ACC112 (cell line): ENCODE results near the gene VAPB.

Experiments
- H2AFZ ChIP-seq: fragments of 200-600 bp; sonication (generic); one replicate; pipeline ENCODE4 v1.6.0; 2017; ENCODE audit warnings: antibody characterized with exemption, low read length; ENCODE audit not compliant: unreplicated experiment
- H3K27ac ChIP-seq: fragments of 200-600 bp; sonication (generic); 2 replicates; pipeline ENCODE4 v1.5.1; 2014; ENCODE audit warnings: low read depth, mild to moderate bottlenecking, antibody characterized with exemption, low read length, moderate library complexity
- H3K27me3 ChIP-seq: fragments of 200-600 bp; sonication (generic); 2 replicates; pipeline ENCODE4 v1.6.1; 2014; ENCODE audit warnings: mild to moderate bottlenecking, antibody characterized with exemption, low read length, moderate library complexity, mixed read lengths; ENCODE audit not compliant: insufficient read depth
- H3K36me3 ChIP-seq: fragments of 200-600 bp; sonication (generic); 2 replicates; pipeline ENCODE4 v1.6.1; 2016; ENCODE audit warnings: mild to moderate bottlenecking, antibody characterized with exemption, low read length, moderate library complexity, mixed read lengths; ENCODE audit not compliant: insufficient read depth
- H3K4me1 ChIP-seq: fragments of 200-600 bp; sonication (generic); one replicate; pipeline ENCODE4 v1.6.1; 2016; ENCODE audit warnings: low read length, mixed read lengths; ENCODE audit not compliant: insufficient read depth, unreplicated experiment, control insufficient read depth
- H3K4me3 ChIP-seq: fragments of 200-600 bp; sonication (generic); 2 replicates; pipeline ENCODE4 v1.5.1; 2014; ENCODE audit warnings: mild to moderate bottlenecking, low read depth, low read length
- H3K79me2 ChIP-seq: fragments of 200-600 bp; sonication (generic); one replicate; pipeline ENCODE4 v1.6.0; 2016; ENCODE audit warnings: low read length; ENCODE audit not compliant: control insufficient read depth, unreplicated experiment, insufficient read depth

VAPB gene

DNA sequence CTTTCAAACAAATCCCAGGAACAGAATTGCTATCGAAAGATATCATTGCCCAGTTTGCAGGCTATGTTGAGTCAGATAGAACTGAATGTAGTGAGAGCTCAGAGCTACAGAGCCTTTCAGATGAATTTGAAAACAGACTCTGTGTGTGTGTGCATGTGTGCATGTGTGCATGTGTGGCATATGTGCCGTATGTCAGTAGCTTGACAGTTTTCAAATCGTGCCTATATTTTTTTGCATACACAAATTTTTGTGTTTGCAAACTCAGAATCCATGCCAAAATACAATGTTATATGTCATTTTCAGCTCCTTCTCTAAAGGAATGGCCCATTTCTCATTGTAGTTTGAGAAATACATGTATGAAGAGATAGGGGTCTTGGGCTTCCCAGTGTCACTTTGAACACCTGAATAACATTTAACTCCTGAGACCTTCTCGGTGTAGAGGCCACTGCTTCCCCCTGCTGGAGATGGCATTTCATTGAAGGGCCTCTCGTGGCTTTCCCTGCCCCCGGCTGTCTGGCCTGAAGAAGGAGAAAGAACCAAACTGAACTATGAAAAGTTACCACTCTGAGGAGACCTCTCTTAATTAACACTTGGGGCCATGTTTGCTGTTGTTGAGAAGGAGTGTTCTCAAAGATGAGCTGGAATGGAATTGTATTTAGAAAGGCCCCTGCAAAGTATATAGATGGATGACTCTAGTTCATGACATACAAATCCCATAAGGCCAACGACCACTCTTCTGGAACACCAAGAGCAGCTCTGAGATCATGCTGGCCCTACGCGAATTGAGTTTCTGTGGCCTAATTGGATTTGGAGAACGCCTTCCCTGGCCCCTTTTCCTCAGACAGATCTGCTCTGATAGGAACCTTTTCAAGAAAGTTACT lies 58.7 kb downstream of the VAPB start:
- no peaks in the 10 kb centered on the region for H3K27me3 ChIP-seq
- H3K36me3 ChIP-seq: peaks cover 22% of the 10 kb centered on the region
- no peaks in the 10 kb centered on the region for H3K4me1 ChIP-seq
- H3K27ac ChIP-seq: no peak overlapping the region
- H3K79me2 ChIP-seq: no peaks in the 10 kb centered on the region
- H3K4me3 ChIP-seq: no peak overlapping the region
- H2AFZ ChIP-seq: no peak overlapping the region

GRCh38 chr20:58448958-58449357 lies 59.9 kb downstream of the VAPB start:
- H2AFZ ChIP-seq: no peak overlapping the region

DNA sequence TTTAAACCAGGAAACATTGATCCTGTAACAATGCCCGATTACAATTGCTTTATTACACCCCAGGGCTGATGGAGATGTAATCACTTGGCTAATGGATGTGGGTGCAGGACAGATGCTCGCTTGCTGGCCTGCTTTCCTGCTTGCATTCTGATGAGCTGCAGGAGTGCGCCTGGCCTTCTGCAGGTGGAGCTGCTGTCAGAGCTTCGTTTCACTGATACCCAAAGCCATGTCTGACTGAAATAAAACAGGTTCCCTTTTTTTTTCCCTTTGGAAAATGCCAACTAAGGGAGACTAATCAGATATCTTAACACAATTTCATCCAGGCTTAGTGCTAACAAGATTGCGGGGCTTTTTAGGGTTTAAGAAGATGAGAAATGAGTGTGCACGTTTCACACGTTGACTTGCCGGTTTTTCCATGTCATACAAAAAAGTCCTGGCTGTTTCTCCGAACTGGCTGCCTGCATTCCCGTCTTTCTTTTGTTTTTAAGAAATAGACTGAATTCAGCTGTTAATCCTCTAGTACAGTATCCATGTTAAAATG lies 60.7 kb downstream of the VAPB start:
- H3K27ac ChIP-seq: no peak overlapping the region
- H3K27me3 ChIP-seq: no peaks in the 10 kb centered on the region
- H3K36me3 ChIP-seq: peaks cover 10% of the 10 kb centered on the region
- no peaks in the 10 kb centered on the region for H3K4me1 ChIP-seq
- no peak overlapping the region for H2AFZ ChIP-seq
- no peaks in the 10 kb centered on the region for H3K79me2 ChIP-seq
- H3K4me3 ChIP-seq: no peak overlapping the region

More at GRCh38 chr20:58448958-58449357, 59.9 kb downstream of the VAPB start:
- H3K4me1 ChIP-seq: no peaks in the 10 kb centered on the region
- H3K4me3 ChIP-seq: no peak overlapping the region
- H3K27ac ChIP-seq: no peak overlapping the region
- no peaks in the 10 kb centered on the region for H3K27me3 ChIP-seq
- H3K79me2 ChIP-seq: no peaks in the 10 kb centered on the region
- peaks cover 18% of the 10 kb centered on the region for H3K36me3 ChIP-seq

GRCh38 chr20:58450254-58450653 lies 61.2 kb downstream of the VAPB start:
- no peaks in the 10 kb centered on the region for H3K79me2 ChIP-seq
- peaks cover 10% of the 10 kb centered on the region for H3K36me3 ChIP-seq
- H3K4me1 ChIP-seq: no peaks in the 10 kb centered on the region
- H3K27ac ChIP-seq: no peak overlapping the region
- no peaks in the 10 kb centered on the region for H3K27me3 ChIP-seq
- no peak overlapping the region for H2AFZ ChIP-seq
- H3K4me3 ChIP-seq: no peak overlapping the region

GRCh38 chr20:58452667-58453255 lies 63.7 kb downstream of the VAPB start:
- H3K36me3 ChIP-seq: peaks cover 10% of the 10 kb centered on the region

DNA sequence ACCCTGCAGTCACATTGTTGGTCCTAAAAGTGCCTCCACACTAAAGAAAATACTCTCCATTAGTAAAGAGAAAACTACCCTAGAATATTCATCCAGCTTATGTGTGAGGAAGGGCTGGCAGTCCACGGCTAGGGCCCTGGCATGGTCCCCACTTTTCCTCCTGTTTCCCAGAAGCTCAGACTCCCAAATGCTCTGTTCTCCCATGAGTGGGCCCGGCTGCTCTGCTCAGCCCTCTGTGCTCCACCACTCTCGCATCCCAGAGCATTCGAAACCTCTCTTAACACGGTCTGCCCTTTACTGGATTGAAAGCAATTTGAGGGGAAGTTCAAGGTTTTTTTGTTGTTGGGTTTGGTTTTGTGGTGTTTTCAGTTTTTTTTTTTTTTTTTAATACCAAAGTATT lies 64.4 kb downstream of the VAPB start:
- Histone ChIP-seq H3K4me3 (no peak overlapping the region), H3K27me3 (no peaks in the 10 kb centered on the region), H3K79me2 (no peaks in the 10 kb centered on the region), H3K27ac (no peak overlapping the region), H2AFZ (no peak overlapping the region), H3K4me1 (peaks cover 4% of the 10 kb centered on the region), H3K36me3 (peaks cover 8% of the 10 kb centered on the region)

More at GRCh38 chr20:58452667-58453255, 63.7 kb downstream of the VAPB start:
- Histone ChIP-seq H3K4me3 (no peak overlapping the region), H3K4me1 (no peaks in the 10 kb centered on the region), H3K27ac (no peak overlapping the region), H2AFZ (no peak overlapping the region), H3K79me2 (no peaks in the 10 kb centered on the region), H3K27me3 (no peaks in the 10 kb centered on the region)

GRCh38 chr20:58454460-58454859 lies 65.4 kb downstream of the VAPB start:
- no peak overlapping the region for H3K27ac ChIP-seq
- peaks cover 7% of the 10 kb centered on the region for H3K4me1 ChIP-seq
- H3K36me3 ChIP-seq: peaks cover 5% of the 10 kb centered on the region; the same call in 1 of the 2 replicates
- no peaks in the 10 kb centered on the region for H3K27me3 ChIP-seq
- H3K4me3 ChIP-seq: no peak overlapping the region
- no peaks in the 10 kb centered on the region for H3K79me2 ChIP-seq
- H2AFZ ChIP-seq: no peak overlapping the region

GRCh38 chr20:58457083-58457695 lies 68.2 kb downstream of the VAPB start:
- Histone ChIP-seq H3K27me3 (no peaks in the 10 kb centered on the region), H3K27ac (no peak overlapping the region), H3K4me3 (no peak overlapping the region), H2AFZ (no peak overlapping the region), H3K4me1 (peaks cover 7% of the 10 kb centered on the region), H3K79me2 (no peaks in the 10 kb centered on the region), H3K36me3 (no peaks in the 10 kb centered on the region)

DNA sequence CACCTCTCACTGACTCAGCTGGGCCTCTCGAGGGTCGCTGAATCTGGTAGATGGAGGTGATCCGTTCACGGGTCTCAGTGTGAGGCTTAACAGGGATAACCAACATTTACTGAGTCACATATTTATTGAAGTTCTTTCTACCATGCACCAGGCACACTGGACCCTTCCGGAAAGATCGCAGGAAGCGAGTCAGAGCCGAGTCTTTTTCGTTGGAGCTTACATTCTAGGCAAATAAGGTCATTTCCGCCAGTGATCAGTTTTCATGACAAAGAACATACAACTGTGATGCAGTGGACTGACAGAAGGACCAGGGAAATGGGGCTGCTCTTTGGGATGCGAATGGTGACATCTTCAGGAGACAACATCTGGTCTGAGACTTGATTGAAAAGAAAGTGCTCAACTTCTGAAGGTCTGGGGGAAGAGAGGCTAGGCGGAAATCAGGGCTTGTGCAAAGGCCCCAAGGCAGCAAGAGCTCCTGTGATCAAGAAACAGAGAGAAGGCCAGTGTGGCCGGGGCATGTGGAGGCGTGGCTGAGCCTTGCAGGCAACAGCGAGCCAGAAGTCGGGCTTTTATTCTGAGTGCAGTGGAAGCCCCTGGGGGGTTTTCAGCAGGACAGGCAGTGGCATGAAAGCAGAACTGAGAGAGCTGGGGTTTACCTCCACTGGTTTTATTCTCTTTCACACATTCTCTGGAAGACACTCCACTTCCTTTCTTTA lies 69.5 kb downstream of the VAPB start:
- Histone ChIP-seq H2AFZ (no peak overlapping the region), H3K4me3 (no peak overlapping the region), H3K79me2 (no peaks in the 10 kb centered on the region), H3K4me1 (peaks cover 7% of the 10 kb centered on the region), H3K36me3 (no peaks in the 10 kb centered on the region), H3K27ac (peak overlapping the region; percentile 21; the same call in 1 of the 2 replicates), H3K27me3 (no peaks in the 10 kb centered on the region)

DNA sequence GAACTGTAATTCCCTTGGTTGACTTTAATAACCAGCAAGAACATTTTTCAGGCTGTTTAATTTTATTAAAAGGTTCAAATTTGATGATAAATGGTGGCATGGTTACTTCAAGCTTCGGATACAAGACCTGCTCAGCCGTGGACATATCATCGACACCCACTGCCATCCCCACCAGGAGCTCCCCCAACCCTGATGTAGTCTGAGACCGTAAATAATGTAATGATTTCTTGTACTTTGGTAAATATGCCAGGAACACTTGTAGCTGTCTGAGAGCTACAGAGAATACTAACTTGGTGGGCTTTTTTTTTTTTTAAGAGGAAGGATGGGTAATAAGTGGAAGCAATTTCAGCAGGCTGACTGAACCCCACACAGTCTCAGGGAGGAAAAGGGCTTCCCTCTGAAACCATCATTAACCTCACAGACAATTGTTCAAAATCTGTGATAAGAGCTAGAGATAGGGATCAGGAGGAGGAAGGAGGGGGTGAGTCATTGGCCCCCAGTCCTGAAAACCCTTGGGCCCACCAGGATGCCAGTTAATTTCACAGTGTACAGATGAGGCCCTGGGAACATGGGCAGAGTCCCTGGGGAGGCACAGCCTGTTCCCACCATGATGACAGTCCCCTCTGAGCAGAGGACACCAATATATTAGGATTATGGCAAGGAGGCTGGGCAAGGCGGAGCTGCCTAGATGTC lies 70.2 kb downstream of the VAPB start:
- Histone ChIP-seq H3K27ac (no peak overlapping the region), H2AFZ (no peak overlapping the region), H3K36me3 (no peaks in the 10 kb centered on the region), H3K27me3 (no peaks in the 10 kb centered on the region), H3K4me1 (peaks cover 7% of the 10 kb centered on the region), H3K79me2 (no peaks in the 10 kb centered on the region), H3K4me3 (no peak overlapping the region)
